ENCODE measurements around the gene IQSEC1.

The IQSEC1 gene

DNA sequence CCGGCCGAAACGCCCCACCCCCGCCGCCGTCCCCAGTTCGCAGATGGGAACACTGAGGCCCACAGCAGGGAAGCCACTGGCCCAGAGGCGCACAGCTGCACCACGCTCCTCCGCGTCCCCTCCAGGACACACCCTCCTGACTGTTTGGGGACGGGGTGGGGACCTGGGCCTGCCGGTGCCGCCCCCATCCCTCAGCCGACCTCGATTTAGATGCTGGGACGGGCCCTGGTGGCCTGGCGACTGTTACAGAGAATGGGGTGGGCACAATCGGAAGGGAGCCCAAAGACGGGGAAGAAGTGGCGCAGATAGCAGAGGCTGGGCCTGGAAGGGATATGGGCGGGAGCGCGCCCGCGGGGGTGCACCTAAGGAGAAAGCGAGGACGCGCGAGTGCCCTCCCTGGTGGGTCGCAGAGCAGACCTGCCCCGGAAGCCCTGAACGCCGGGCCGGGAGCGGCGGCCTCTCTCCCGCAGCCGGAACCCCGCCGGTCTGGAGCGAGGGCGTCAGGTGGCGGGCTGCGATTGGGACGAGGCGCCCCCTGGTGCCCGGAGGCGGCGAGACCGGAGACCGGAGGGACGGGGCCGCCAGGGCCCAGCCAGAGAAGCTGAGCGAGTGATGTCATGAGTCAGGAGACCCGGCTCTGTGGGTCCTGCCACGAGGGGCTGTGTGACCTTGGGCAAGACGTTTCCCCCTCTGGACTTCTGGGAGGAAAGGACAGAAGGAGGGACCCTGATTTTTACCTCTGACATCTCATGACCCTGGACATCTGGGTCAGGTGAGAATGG, 78.4 kb downstream of the IQSEC1 start:
- Histone ChIP-seq H3K36me3 (ENCODE audit: control insufficient read depth in 2 of 2, insufficient read depth in 2 of 2, low read length in 2 of 2) (no peaks in the 10 kb centered on the region), H3K9me3 (ENCODE audit: control insufficient read depth in 2 of 2, low read length in 2 of 2) (no peaks in the 10 kb centered on the region), H3K4me3 (ENCODE audit: low read length in 2 of 2) (peak overlapping the region; percentile 90 to 91), H3K27me3 (ENCODE audit: control insufficient read depth in 1 of 2, insufficient read depth in 2 of 2, low read length in 2 of 2) (no peaks in the 10 kb centered on the region), H3K9ac (ENCODE audit: low read length in 2 of 2) (peak overlapping the region; percentile 85 to 86), H3K4me1 (ENCODE audit: control insufficient read depth, insufficient read depth, low read length) (peaks cover 34% of the 10 kb centered on the region), H3K27ac (ENCODE audit: low read length) (peak overlapping the region; percentile 88)

- Histone ChIP-seq H3K4me3 (ENCODE audit: low read length in 2 of 2) (peak overlapping the region; percentile 90 to 91), H3K36me3 (ENCODE audit: control insufficient read depth in 2 of 2, insufficient read depth in 2 of 2, low read length in 2 of 2) (no peaks in the 10 kb centered on the region), H3K9ac (ENCODE audit: low read length in 2 of 2) (peak overlapping the region; percentile 85 to 86), H3K9me3 (ENCODE audit: control insufficient read depth in 2 of 2, low read length in 2 of 2) (no peaks in the 10 kb centered on the region), H3K27me3 (ENCODE audit: control insufficient read depth in 1 of 2, insufficient read depth in 2 of 2, low read length in 2 of 2) (no peaks in the 10 kb centered on the region), H3K4me1 (ENCODE audit: control insufficient read depth, insufficient read depth, low read length) (peaks cover 34% of the 10 kb centered on the region), H3K27ac (ENCODE audit: low read length) (peak overlapping the region; percentile 88)
Observed at GRCh38 chr3:12994357-12994606, 78.9 kb downstream of the IQSEC1 start.

DNA sequence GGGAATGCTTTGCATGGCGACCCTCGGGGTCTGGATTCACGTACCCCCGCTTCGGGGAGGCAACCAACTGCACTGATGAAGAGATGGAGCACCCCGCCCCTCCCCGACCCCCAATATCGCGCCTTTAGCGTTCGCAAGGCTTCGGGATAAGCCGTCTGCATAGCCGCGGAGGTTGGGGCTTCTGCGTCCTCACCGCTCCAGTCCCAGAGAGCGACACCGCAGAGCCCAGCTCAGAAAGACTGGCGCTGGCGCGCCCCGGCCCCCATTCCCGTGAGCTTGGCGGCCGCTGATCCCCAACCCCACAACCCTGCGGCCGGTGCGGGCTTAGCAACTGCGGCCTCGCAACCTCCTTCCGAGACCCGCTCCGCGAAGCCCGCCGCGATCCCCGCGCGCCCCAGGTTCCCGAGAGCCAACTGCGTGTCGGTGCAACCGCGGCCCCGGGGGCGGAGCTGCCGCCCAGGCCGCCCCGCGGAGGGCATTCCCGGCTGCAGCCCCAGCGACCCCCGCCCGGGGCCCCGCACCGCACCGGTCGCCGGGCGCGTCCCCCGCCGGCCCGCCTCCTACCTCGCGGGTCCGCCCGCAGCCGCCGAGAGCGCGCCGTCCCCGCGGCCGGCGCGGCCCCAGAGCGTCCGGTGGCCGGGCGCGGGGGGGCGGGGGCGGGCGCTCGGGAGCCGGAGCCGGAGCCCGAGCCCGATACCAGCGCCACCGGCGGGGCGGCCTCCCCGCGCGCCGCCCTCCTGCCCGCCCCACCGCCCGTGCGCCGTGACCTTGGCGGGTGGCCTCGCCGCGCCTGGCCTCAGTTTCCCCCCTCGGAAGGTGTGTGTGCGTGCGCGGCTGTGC, 79.5 kb downstream of the IQSEC1 start:
- no peaks in the 10 kb centered on the region for H3K9me3 ChIP-seq (ENCODE audit: control insufficient read depth in 2 of 2, low read length in 2 of 2)
- H3K27ac ChIP-seq (ENCODE audit: low read length), result peak overlapping the region; percentile 88
- H3K9ac ChIP-seq (ENCODE audit: low read length in 2 of 2), result peak overlapping the region; percentile 85 to 86
- no peaks in the 10 kb centered on the region for H3K36me3 ChIP-seq (ENCODE audit: control insufficient read depth in 2 of 2, insufficient read depth in 2 of 2, low read length in 2 of 2)
- no peaks in the 10 kb centered on the region for H3K27me3 ChIP-seq (ENCODE audit: control insufficient read depth in 1 of 2, insufficient read depth in 2 of 2, low read length in 2 of 2)
- peak overlapping the region; percentile 90 to 91 for H3K4me3 ChIP-seq (ENCODE audit: low read length in 2 of 2)
- H3K4me1 ChIP-seq (ENCODE audit: control insufficient read depth, insufficient read depth, low read length), result peaks cover 33% of the 10 kb centered on the region

GRCh38 chr3:12992629-12993516, 80.4 kb downstream of the IQSEC1 start:
- Histone ChIP-seq H3K27ac (ENCODE audit: low read length) (peak overlapping the region; percentile 18), H3K36me3 (ENCODE audit: control insufficient read depth in 2 of 2, insufficient read depth in 2 of 2, low read length in 2 of 2) (no peaks in the 10 kb centered on the region), H3K4me3 (ENCODE audit: low read length in 2 of 2) (peak overlapping the region; percentile 70 to 91), H3K4me1 (ENCODE audit: control insufficient read depth, insufficient read depth, low read length) (peaks cover 32% of the 10 kb centered on the region), H3K9me3 (ENCODE audit: control insufficient read depth in 2 of 2, low read length in 2 of 2) (no peaks in the 10 kb centered on the region), H3K9ac (ENCODE audit: low read length in 2 of 2) (peak overlapping the region in 1 of 2 donors; percentile 36), H3K27me3 (ENCODE audit: control insufficient read depth in 1 of 2, insufficient read depth in 2 of 2, low read length in 2 of 2) (no peaks in the 10 kb centered on the region)

DNA sequence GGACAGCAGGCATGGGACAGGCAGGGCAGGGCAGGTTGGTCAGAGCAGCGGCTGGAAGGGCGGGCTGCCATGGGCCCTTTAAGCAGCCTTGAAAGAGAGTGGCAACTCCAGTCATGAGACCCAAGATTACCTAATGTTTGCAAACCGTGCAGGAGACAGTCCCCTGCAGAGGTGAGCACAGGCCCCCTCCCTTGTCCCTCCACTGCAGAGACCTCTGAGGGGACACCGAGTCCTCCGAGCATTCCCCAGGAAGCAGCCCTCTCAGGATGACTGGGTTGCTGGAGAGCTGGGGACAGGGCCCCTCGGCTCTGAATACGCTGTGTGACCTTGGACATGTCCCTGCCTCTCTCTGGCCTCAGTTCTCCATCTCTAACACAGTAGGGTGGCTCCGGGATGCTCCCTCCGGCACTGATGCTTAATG, 81.4 kb downstream of the IQSEC1 start:
- H3K9me3 ChIP-seq (ENCODE audit: control insufficient read depth in 2 of 2, low read length in 2 of 2), result no peaks in the 10 kb centered on the region
- H3K9ac ChIP-seq (ENCODE audit: low read length in 2 of 2), result no peak overlapping the region
- no peak overlapping the region for H3K27ac ChIP-seq (ENCODE audit: low read length)
- peaks cover 32% of the 10 kb centered on the region for H3K4me1 ChIP-seq (ENCODE audit: control insufficient read depth, insufficient read depth, low read length)
- H3K36me3 ChIP-seq (ENCODE audit: control insufficient read depth in 2 of 2, insufficient read depth in 2 of 2, low read length in 2 of 2), result no peaks in the 10 kb centered on the region
- H3K27me3 ChIP-seq (ENCODE audit: control insufficient read depth in 1 of 2, insufficient read depth in 2 of 2, low read length in 2 of 2), result no peaks in the 10 kb centered on the region
- no peak overlapping the region for H3K4me3 ChIP-seq (ENCODE audit: low read length in 2 of 2)

DNA sequence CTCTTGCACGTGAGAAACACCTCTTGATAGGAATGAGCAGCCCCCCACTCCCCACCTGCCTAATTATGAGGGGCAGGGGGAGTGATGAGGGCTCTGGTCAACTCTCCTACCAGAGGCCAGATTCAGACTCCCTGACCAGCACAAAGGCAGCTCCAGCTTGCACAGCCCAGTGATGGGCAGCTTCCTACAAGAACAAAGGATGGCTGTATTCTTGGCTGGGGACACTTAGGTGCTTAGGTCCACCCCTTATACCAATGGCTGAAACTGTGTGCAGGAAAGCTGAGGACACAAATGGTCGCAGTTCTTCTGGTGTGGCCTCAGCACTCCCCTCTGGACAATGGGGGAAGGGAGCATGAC, 81.8 kb downstream of the IQSEC1 start:
- H3K4me1 ChIP-seq (ENCODE audit: control insufficient read depth, insufficient read depth, low read length), result peaks cover 32% of the 10 kb centered on the region
- H3K27me3 ChIP-seq (ENCODE audit: control insufficient read depth in 1 of 2, insufficient read depth in 2 of 2, low read length in 2 of 2), result no peaks in the 10 kb centered on the region

DNA sequence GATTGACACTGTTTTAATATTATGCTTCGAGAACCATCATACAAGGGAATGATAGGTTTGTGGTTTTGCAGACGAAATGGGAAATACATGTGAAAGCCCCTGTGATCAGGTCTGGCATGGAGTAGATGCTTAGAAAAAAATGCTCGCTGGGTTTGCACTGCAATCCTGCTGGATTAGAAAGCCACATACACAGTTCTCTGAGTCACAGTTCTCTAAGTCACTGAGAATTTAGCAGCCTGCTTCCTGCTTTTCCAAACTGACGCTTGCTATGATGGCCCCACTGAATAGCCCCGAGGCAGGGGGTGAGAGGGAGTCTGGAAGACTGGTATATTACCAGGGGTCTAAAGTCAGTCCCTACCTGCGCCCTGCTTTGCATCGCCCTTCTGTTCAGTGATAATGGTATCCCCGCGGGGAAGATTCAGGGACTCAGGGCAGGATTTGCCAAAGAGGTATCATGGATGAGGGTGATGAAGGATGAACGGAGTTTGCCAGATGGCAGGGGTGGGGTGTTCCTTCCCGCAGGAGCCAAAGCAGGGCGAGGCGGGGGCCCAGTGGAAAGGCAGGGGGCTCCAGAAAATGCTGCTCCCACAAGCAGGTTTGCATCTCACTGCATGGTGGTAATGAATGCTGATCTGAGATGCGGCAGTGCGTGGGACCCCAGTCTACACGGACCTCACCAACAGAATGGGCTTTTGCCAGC, 82.3 kb downstream of the IQSEC1 start:
- no peak overlapping the region for H3K27ac ChIP-seq (ENCODE audit: low read length)
- H3K4me3 ChIP-seq (ENCODE audit: low read length in 2 of 2), result no peak overlapping the region
- peaks cover 30% of the 10 kb centered on the region for H3K4me1 ChIP-seq (ENCODE audit: control insufficient read depth, insufficient read depth, low read length)
- no peaks in the 10 kb centered on the region for H3K9me3 ChIP-seq (ENCODE audit: control insufficient read depth in 2 of 2, low read length in 2 of 2)
- no peaks in the 10 kb centered on the region for H3K36me3 ChIP-seq (ENCODE audit: control insufficient read depth in 2 of 2, insufficient read depth in 2 of 2, low read length in 2 of 2)
- H3K9ac ChIP-seq (ENCODE audit: low read length in 2 of 2), result no peak overlapping the region
- no peaks in the 10 kb centered on the region for H3K27me3 ChIP-seq (ENCODE audit: control insufficient read depth in 1 of 2, insufficient read depth in 2 of 2, low read length in 2 of 2)

More for the DNA sequence above, 81.8 kb downstream of the IQSEC1 start:
- Histone ChIP-seq H3K36me3 (ENCODE audit: control insufficient read depth in 2 of 2, insufficient read depth in 2 of 2, low read length in 2 of 2) (no peaks in the 10 kb centered on the region), H3K27ac (ENCODE audit: low read length) (no peak overlapping the region), H3K9ac (ENCODE audit: low read length in 2 of 2) (no peak overlapping the region), H3K4me3 (ENCODE audit: low read length in 2 of 2) (no peak overlapping the region), H3K9me3 (ENCODE audit: control insufficient read depth in 2 of 2, low read length in 2 of 2) (no peaks in the 10 kb centered on the region)

GRCh38 chr3:12990306-12990705, 82.9 kb downstream of the IQSEC1 start:
- no peaks in the 10 kb centered on the region for H3K9me3 ChIP-seq (ENCODE audit: control insufficient read depth in 2 of 2, low read length in 2 of 2)
- H3K27me3 ChIP-seq (ENCODE audit: control insufficient read depth in 1 of 2, insufficient read depth in 2 of 2, low read length in 2 of 2), result no peaks in the 10 kb centered on the region
- no peak overlapping the region for H3K27ac ChIP-seq (ENCODE audit: low read length)
- H3K4me1 ChIP-seq (ENCODE audit: control insufficient read depth, insufficient read depth, low read length), result peaks cover 24% of the 10 kb centered on the region
- H3K36me3 ChIP-seq (ENCODE audit: control insufficient read depth in 2 of 2, insufficient read depth in 2 of 2, low read length in 2 of 2), result no peaks in the 10 kb centered on the region
- no peak overlapping the region for H3K4me3 ChIP-seq (ENCODE audit: low read length in 2 of 2)
- H3K9ac ChIP-seq (ENCODE audit: low read length in 2 of 2), result no peak overlapping the region

DNA sequence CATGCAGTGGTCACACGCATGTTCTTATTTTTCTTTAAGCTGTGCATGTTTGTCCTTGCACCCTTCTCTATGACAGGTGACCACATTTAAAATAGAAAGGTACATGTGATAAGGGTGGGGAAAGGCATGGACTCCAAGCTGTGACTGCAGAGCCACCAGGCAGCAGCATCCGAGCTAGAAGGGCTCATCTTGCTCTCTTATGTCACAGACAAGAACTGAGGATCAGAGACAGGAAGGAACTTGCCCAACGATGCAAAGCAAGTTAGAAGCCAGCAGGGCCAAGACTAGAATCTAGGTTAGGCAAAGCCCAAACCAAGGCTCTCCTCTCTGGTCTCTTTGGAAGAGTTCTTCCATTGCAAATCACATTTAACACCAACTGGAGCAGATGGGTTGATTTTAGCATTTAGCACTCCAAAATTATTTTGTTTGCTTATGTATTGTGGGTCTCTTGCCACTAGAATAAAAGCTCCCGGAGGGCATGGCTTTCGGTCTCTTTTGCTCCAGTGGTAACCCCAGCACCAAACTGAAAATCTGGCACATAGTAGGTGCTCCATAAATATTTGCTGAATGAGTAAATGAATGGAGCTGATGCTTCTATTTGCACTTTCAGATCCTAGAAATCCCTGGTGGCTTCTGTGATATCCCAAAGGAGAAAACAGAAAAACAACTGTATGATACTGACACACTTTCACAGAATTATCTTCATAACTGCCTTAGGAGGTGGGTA, 84.3 kb downstream of the IQSEC1 start:
- peaks cover 21% of the 10 kb centered on the region for H3K4me1 ChIP-seq (ENCODE audit: control insufficient read depth, insufficient read depth, low read length)
- H3K36me3 ChIP-seq (ENCODE audit: control insufficient read depth in 2 of 2, insufficient read depth in 2 of 2, low read length in 2 of 2), result no peaks in the 10 kb centered on the region
- no peak overlapping the region for H3K4me3 ChIP-seq (ENCODE audit: low read length in 2 of 2)
- no peak overlapping the region for H3K27ac ChIP-seq (ENCODE audit: low read length)
- H3K27me3 ChIP-seq (ENCODE audit: control insufficient read depth in 1 of 2, insufficient read depth in 2 of 2, low read length in 2 of 2), result no peaks in the 10 kb centered on the region
- no peaks in the 10 kb centered on the region for H3K9me3 ChIP-seq (ENCODE audit: control insufficient read depth in 2 of 2, low read length in 2 of 2)
- no peak overlapping the region for H3K9ac ChIP-seq (ENCODE audit: low read length in 2 of 2)

- Histone ChIP-seq H3K36me3 (ENCODE audit: control insufficient read depth in 2 of 2, insufficient read depth in 2 of 2, low read length in 2 of 2) (no peaks in the 10 kb centered on the region), H3K27me3 (ENCODE audit: control insufficient read depth in 1 of 2, insufficient read depth in 2 of 2, low read length in 2 of 2) (no peaks in the 10 kb centered on the region), H3K4me1 (ENCODE audit: control insufficient read depth, insufficient read depth, low read length) (peaks cover 16% of the 10 kb centered on the region), H3K9ac (ENCODE audit: low read length in 2 of 2) (no peak overlapping the region), H3K27ac (ENCODE audit: low read length) (no peak overlapping the region), H3K9me3 (ENCODE audit: control insufficient read depth in 2 of 2, low read length in 2 of 2) (no peaks in the 10 kb centered on the region), H3K4me3 (ENCODE audit: low read length in 2 of 2) (no peak overlapping the region)
Observed at GRCh38 chr3:12987602-12988001, 85.6 kb downstream of the IQSEC1 start.
